ENCODE results near the gene HS6ST1.

GRCh38 chr2:128347701-128348539, 29.3 kb upstream of the HS6ST1 start:
- TF ChIP-seq EZH2 (IDR thresholded peaks at IDR 0.05; ENCODE audit: low read length, unreplicated experiment) (no peak), CTCF (conservative IDR thresholded peaks at IDR 0.05; ENCODE audit: low read depth, low read length) (no peak)

Measured in PC-3 (cell line).